GM21367 (cell line): ENCODE results near the gene MAPK12.

Experiments used
- ATAC-seq: cut with Tn5 transposase; IDR thresholded peaks from one replicate; pipeline ENCODE4 v1.9.1; 2021; ENCODE audit not compliant: unreplicated experiment

MAPK12 gene

GRCh38 chr22:50236731-50237409, 24.6 kb downstream of the MAPK12 start:
- ATAC-seq, result no peak

DNA sequence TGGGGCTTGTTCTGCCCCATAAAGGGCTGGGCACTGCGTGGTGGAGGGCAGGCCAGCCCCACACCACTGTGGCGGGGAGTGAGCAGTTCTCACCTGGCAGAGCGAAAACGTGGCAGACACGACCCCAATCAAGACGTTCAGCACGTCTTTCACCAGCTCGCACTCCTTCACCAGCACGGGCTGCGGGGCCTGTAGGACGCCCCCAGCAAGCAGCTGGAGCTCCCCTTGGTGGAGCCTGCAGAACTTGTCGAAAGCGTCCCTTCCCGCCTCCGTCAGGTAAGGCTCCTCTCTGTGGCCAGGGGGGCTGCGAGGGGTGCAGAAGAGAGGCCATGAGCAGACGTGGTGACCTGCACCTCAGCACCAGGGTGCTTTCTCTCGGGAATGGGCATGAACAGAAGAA, 28.3 kb downstream of the MAPK12 start:
- no peak for ATAC-seq

DNA sequence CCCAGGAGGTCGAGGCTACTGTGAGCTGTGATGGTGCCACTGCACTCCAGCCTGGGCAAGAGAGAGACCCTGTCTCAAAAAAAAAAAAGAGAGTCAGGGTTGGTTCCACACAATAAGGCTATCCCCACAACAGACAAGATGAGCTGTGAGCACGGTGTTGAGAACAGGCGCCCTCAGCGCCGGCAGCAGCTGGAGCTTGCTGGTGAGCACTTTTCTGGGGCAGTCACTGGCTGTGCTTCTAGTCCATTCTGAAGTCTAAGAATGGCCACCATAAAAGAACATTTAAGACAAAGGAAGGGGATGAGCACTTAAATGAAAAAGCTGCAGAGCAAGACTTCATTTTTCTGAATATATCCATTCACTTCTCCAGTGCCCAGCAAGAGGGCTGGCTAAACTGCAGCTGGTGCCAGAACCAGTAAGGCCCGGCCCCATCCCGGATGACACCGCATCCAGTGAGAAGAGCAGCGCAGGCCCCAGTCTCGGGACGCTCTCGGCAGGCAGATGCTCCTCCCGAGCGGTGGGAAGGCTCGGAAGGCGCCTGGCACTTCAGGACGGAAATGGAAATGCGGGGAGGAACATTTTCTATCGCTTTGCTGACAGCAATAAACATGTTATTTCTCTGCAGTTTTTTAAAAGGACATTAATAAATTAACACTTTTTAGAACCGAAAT, 28.9 kb downstream of the MAPK12 start:
- ATAC-seq, result no peak

DNA sequence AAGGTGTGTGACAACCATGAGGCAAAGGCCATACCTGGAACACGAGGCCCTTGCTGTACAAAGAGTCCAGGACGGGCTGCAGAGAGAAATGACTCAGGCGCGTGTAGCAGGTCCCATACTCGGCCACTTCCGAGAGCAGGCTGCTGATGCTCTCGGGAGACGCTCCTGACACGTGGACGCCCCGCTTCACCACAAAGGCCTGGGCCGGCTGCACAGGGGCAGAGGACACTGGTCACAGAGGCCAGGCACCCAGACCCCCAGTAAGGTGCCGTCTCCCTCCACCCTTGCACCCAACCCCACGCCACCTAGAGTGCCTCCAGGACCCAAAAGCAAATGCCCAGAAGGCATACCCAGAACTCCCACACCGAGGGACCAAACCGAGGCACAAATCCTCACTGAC, 32.1 kb downstream of the MAPK12 start:
- ATAC-seq, result no peak

DNA sequence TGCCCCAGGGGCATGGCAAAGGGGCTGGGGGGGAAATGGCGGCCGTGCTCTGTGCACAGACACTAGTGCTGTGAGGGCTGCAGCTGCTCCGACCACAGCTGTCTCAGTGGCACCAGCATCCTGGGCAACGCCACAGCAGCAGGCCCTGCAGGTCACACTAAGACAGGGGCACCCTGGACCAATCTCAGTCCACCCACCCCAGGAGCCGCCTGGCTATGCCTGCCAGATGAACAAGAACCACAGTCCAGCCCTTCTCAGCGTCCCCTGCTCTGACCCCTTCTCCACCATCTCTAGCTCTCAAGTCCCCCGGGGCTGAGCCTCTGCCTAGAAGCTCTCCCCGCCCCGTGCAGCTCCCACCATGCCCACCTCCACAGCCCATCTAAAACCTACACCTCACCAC, 33.1 kb downstream of the MAPK12 start:
- no peak for ATAC-seq

DNA sequence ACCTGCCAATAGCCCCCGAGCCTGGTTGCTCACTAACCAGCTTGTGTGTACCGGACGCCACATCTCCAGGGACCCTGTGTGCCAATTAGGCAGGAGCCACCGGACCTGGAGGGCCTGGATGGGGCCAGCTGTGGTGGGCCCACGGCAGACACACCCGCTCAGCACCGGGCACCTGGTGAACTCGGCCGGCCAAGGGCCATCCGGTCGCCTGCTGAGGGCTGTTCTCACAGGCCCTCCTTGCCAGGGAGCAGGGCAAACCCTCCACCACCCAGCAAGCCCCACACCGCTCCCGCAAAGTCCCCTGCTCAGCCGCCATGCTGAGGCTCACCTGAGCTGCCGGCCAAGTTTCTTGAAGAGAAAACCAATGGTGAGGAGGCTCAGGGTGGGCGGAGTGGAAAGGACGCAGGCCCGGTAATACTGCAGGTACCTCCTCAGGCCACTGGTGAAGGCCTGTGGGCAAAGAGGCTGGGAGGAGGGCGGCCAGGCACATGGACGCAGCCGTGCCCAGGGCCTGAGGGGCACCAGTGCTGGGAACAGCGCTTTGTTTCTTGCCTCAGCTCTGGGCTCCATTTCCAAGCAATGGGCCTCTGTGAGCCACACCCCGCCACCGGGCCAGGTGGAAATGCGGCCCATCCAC, 33.8 kb downstream of the MAPK12 start:
- ATAC-seq, result no peak

- no peak for ATAC-seq
These were observed 34.7 kb downstream of the MAPK12 start for GRCh38 chr22:50226875-50227165.

DNA sequence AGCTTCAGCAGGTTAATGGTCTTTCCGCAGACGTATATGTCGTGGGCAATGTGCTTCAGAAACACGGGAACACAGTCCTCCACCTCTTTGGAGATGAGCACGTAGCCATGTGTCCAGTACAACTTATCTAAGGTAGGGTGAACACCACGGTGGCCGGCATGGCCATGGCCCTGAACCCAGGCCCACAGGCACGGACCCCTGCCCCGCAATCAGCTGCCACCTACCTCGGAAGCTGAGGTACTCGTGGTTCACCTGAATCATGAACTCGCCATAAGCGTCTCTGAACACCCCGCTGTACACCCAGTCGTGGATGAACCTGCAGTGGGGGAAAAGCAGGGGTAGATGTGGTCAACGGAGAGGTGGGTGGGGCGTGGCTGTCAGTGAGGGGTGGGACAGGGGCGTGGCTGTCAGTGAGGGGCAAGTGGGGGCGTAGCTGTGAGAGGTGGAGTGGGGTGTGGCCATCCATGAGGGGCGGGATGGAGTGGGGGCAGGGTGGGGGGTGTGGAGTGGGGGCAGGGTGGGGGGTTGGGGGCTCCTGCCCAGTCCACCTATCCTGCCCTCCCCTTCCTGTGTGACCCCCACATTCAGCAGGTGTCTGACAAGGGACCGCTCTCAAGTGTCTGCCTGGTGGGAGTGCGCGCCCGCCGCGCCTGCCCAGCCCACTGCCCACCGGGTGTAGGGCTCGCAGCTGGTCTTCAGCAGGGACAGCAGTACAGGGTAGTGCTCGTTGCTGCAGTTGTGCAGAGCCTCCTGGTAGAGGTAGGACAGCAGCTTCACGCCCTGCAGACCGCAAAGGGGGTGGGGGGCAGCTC, 35.2 kb downstream of the MAPK12 start:
- ATAC-seq, result no peak

DNA sequence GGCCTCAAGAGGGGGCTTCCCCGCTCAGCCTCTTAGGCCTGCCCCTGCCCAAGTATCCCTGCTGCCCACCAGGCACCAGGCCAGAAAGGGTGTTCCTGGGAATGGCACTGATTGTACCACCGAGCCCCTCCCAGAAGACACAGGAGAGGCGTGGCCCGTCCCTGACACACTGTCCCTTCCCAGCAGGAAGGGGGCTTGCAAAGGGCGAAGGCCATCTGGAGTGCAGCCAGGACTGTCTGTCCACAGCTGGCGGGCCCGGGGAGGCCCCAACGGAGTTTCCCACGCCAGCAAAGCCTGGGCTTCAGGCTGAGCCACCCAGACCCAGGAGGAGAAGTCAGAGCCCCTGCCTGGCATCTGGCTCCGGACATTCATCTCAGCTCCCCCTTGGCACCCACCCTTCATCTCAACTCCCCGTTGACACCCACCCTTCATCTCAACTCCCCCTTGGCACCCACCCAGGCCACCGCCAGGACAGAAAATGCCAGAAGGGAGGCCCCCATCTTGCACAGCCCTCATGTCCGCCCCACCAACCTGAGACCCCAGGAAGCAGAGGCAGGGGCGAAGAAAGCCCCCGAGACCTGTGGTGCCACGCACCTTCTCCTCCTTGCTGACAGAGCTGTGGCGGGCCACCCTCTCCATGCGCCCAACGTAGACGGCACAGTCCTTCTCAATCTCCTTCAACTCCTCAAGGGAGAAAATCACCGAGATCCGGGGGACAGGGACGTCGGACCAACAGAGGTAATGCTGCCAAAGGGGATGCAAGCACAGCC, 36.1 kb downstream of the MAPK12 start:
- no peak for ATAC-seq

GRCh38 chr22:50224071-50224470, 37.4 kb downstream of the MAPK12 start:
- ATAC-seq, result no peak

- no peak for ATAC-seq
These were observed 39.0 kb downstream of the MAPK12 start for GRCh38 chr22:50222508-50222907.

- no peak for ATAC-seq
These were observed 39.8 kb downstream of the MAPK12 start for GRCh38 chr22:50221410-50222300.

- no peak for ATAC-seq
These were observed 40.7 kb downstream of the MAPK12 start for GRCh38 chr22:50220603-50221409.

DNA sequence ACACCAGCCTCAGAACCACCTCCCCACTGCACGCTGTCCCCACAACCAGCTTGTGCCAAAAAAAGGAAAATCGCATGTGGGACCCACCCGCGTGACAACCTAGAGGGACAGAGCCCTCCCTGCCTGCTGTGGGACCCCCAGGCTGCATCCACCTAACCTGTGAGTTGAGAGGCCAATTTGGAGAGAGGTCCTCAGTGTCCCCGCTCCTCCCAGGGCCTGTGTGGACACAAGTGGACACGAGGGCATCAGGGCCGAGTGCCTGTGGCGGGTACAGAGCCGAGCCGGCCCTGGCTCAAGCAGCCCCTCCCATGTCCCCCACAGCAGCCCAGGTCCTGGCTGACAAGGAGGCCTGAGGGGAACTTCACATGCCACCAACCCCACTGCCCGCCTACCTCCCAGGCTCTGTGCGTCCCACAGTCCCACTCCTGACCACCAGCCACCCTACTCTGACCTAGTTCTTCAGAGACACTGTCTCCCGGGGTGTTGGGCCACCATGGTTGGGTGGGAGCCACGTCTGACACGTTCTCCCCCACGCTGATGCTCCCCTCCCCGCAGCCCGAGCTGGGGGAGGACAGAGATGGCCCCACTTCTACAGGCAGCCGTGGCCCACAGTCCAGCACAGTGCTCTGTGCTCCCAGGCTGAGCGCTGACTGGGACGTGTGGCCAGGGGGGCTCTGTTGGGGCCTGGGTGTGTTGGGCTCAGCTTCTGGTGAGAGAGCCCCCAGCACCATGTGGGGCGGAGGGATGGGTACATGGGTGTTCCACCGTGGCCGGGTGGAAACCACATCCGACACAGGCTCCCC, 41.5 kb downstream of the MAPK12 start:
- ATAC-seq, result no peak

DNA sequence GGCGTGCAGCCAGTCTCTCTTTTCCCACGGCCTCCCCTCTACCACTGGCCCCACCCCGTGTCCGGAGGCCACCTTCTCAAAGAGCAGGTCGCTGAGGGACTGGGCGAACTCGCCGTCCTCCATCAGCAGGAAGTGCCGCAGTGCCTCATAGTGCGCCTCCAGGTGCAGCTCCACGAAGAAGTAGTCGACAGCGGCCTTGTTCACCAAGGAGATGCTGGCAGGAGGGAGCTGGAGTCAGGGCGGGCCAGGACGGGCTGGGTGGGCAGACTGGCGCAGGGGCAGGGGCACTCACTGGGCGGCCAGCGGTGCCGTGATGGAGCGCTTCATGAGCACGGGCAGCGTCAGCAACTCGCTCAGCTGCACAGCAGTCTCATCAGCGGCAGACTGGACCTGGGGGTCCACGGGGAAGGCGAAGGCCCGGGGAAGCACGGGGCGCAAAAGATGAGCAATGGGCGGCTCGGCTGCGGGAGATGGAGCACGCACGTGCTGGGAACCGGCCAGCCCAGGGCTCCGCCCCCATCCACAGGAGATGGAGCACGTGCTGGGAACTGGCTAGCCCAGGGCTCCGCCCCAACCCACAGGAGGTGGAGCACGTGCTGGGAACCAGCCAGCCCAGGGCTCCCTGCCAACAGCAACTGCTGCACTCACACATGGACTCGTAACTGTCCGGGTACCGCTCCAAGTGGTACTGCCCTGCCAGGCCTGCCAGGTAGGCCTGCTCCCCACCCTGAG, 42.3 kb downstream of the MAPK12 start:
- no peak for ATAC-seq

- no peak for ATAC-seq
These were observed 43.1 kb downstream of the MAPK12 start for GRCh38 chr22:50218153-50218995.
